Measurements from ENCODE around the gene CGNL1. TPM values are rescaled to one million over a fixed set of nuclear protein-coding genes. Genes with fewer than 3 reads are reported as not detected.

The CGNL1 gene
- total RNA-seq, 2 experiments from 2014 or later = not detected

DNA sequence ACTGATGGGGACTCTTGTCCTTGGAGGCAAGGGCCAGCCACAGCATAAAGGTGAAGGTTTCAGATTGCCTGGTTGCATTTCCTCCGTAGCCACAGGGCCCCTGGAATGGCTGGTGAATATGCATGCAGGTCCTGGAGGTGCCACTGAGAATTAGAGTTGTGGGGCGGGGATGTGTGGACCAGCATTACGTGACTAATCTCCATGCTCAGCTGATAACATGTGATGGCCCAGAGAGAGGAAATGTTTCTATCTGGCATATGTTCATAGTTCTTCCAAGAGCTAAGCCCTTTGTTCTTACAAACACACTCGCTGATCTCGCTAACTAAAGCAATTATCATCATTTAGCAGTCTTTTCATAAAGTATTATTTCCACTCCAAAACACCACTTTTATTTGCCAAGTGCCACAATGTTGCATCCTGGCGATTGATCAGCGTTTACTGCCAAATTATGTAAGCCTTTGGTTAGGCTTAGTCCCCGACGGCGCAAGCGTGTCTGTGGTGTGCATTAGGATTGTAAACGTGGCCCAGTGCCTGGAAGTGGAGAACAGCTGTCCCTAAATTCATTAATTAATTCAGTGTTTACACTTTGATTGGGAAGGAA, 55.9 kb downstream of the CGNL1 start:
- Mint-ChIP-seq H3K27me3 (ENCODE audit: low read depth) (peaks cover 9% of the 10 kb centered on the region), H3K36me3 (ENCODE audit: low read depth) (no peaks in the 10 kb centered on the region), H3K9me3 (ENCODE audit: insufficient read depth) (no peaks in the 10 kb centered on the region), H3K4me3 (no peak overlapping the region), H3K27ac (no peak overlapping the region), H3K4me1 (ENCODE audit: low read depth) (no peaks in the 10 kb centered on the region)
- ChIA-PET CTCF (no interaction called here), POLR2A (no interaction called here)
- ATAC-seq = no peak
- no peak for DNase-seq

- H3K4me1 Mint-ChIP-seq (ENCODE audit: low read depth) = no peaks in the 10 kb centered on the region
- POLR2A ChIA-PET = interaction anchor here (0.6 kb wide), 1 partner anchor 40 kb away, joined by 4 read pairs; no protein-coding TSS in a partner anchor
- no peak overlapping the region for H3K27ac Mint-ChIP-seq
- CTCF ChIA-PET = no interaction called here
- no peak overlapping the region for H3K4me3 Mint-ChIP-seq
- DNase-seq (no peak), ATAC-seq (no peak)
- H3K36me3 Mint-ChIP-seq (ENCODE audit: low read depth) = no peaks in the 10 kb centered on the region
- peaks cover 11% of the 10 kb centered on the region for H3K27me3 Mint-ChIP-seq (ENCODE audit: low read depth)
- no peaks in the 10 kb centered on the region for H3K9me3 Mint-ChIP-seq (ENCODE audit: insufficient read depth)
Observed at GRCh38 chr15:57436166-57436565, 59.9 kb downstream of the CGNL1 start.

DNA sequence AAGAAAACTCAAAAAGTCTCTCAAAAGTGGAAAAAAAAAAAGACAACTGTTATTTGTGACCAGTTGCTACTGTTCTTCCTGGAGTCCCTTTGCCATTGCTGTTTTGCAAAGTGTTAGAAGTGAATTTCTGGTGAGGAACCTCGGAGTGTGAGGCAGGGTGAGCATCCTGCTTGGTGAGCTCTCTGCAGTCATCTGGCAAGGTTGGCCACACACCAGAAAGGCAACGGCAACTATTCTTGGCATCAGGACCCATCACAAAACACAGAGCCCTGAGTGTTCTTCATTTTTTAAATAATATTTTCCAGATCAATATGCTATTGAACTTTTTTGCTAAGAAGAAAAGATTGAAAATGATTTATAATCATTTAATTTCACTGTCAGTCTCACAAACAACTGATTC, 60.7 kb downstream of the CGNL1 start:
- DNase-seq = no peak
- POLR2A ChIA-PET = no interaction called here
- ATAC-seq = no peak
- Mint-ChIP-seq H3K4me1 (ENCODE audit: low read depth) (no peaks in the 10 kb centered on the region), H3K36me3 (ENCODE audit: low read depth) (no peaks in the 10 kb centered on the region), H3K4me3 (no peak overlapping the region), H3K27ac (no peak overlapping the region), H3K9me3 (ENCODE audit: insufficient read depth) (no peaks in the 10 kb centered on the region), H3K27me3 (ENCODE audit: low read depth) (peaks cover 11% of the 10 kb centered on the region)
- CTCF ChIA-PET = no interaction called here

DNA sequence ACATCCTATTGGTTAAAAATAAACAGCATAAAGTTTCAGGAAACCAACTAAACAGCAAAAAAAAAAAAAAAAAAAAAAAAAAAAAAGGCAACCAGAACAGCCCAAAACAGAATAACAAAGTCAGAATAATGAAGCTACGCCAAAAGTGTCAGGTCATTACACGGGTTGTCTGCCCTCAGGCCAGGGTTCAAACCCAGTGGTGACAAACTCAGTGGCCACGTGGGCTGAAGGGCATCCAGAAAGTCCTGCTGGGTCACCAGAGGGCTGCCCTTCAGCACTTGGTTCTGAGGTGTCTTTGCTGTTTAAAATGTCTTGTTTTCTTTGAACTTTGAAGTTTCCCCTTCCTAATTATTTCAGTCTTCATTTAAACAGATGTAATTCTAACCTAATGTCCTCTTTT, 61.3 kb downstream of the CGNL1 start:
- POLR2A ChIA-PET = no interaction called here

GRCh38 chr15:57438166-57438565, 61.9 kb downstream of the CGNL1 start:
- CTCF ChIA-PET = no interaction called here
- ATAC-seq (no peak), DNase-seq (no peak)
- Mint-ChIP-seq H3K36me3 (ENCODE audit: low read depth) (no peaks in the 10 kb centered on the region), H3K4me3 (no peak overlapping the region), H3K27ac (no peak overlapping the region), H3K27me3 (ENCODE audit: low read depth) (peaks cover 15% of the 10 kb centered on the region), H3K4me1 (ENCODE audit: low read depth) (no peaks in the 10 kb centered on the region), H3K9me3 (ENCODE audit: insufficient read depth) (no peaks in the 10 kb centered on the region)
- POLR2A ChIA-PET = no interaction called here

More for the DNA sequence above, 61.3 kb downstream of the CGNL1 start:
- no peaks in the 10 kb centered on the region for H3K9me3 Mint-ChIP-seq (ENCODE audit: insufficient read depth)
- H3K27me3 Mint-ChIP-seq (ENCODE audit: low read depth) = peaks cover 15% of the 10 kb centered on the region
- ATAC-seq = no peak
- DNase-seq = no peak
- no peak overlapping the region for H3K27ac Mint-ChIP-seq
- no peaks in the 10 kb centered on the region for H3K36me3 Mint-ChIP-seq (ENCODE audit: low read depth)
- no peaks in the 10 kb centered on the region for H3K4me1 Mint-ChIP-seq (ENCODE audit: low read depth)
- H3K4me3 Mint-ChIP-seq = no peak overlapping the region
- CTCF ChIA-PET = no interaction called here

DNA sequence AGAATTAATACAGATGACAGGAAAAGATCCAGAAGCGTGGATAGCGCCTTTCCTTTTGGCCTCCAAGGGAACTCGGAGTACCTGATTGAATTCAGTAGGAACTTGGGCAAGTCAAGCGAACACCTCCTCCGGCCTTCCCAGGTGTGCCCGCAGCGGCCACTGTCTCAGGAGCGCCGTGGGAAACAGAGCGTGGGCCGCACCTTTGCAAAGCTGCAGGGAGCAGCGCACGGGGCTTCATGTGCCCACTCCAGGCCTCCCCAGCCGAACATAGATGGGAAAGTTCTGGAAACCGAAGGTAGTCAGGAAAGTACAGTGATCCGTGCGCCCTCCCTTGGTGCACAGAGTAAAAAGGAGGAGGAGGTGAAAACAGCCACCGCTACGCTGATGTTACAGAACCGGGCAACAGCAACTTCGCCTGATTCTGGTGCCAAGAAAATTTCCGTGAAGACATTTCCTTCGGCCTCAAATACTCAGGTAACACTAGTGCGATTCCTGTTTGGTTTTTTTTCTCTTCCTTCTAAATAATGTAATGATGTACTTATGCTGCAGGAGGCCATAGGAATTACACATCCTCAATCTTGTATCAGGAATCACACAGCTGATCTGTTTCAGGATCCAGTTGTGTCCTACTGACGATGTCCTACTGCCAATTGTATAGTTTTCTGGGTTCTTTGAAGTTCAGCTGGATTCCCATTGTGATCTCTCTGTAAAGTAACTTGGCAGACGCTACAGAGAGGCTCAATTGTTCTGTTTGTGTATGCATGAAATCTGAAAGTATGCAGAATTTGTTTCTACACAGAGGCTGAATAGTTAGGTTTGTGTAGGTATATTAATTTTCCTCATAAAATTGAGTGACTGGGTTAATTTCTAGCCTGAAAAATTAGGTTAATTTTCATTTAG, 63.1 kb downstream of the CGNL1 start:
- DNase-seq = no peak
- Mint-ChIP-seq H3K36me3 (ENCODE audit: low read depth) (no peaks in the 10 kb centered on the region), H3K4me1 (ENCODE audit: low read depth) (no peaks in the 10 kb centered on the region), H3K27me3 (ENCODE audit: low read depth) (peaks cover 15% of the 10 kb centered on the region), H3K9me3 (ENCODE audit: insufficient read depth) (no peaks in the 10 kb centered on the region), H3K27ac (no peak overlapping the region), H3K4me3 (no peak overlapping the region)
- no peak for ATAC-seq
- ChIA-PET CTCF (no interaction called here), POLR2A (no interaction called here)

GRCh38 chr15:57440167-57440566, 63.9 kb downstream of the CGNL1 start:
- Mint-ChIP-seq H3K4me1 (ENCODE audit: low read depth) (no peaks in the 10 kb centered on the region), H3K9me3 (ENCODE audit: insufficient read depth) (no peaks in the 10 kb centered on the region), H3K27me3 (ENCODE audit: low read depth) (peaks cover 19% of the 10 kb centered on the region), H3K36me3 (ENCODE audit: low read depth) (no peaks in the 10 kb centered on the region), H3K4me3 (no peak overlapping the region), H3K27ac (no peak overlapping the region)
- ATAC-seq (no peak), DNase-seq (no peak)
- POLR2A ChIA-PET = no interaction called here
- CTCF ChIA-PET = no interaction called here

GRCh38 chr15:57440799-57441198, 64.5 kb downstream of the CGNL1 start:
- Mint-ChIP-seq H3K27me3 (ENCODE audit: low read depth) (peaks cover 19% of the 10 kb centered on the region), H3K4me1 (ENCODE audit: low read depth) (no peaks in the 10 kb centered on the region), H3K9me3 (ENCODE audit: insufficient read depth) (no peaks in the 10 kb centered on the region), H3K27ac (no peak overlapping the region), H3K4me3 (no peak overlapping the region), H3K36me3 (ENCODE audit: low read depth) (no peaks in the 10 kb centered on the region)
- CTCF ChIA-PET = no interaction called here
- ATAC-seq (no peak), DNase-seq (no peak)
- POLR2A ChIA-PET = no interaction called here

GRCh38 chr15:57442335-57442734, 66.0 kb downstream of the CGNL1 start:
- Mint-ChIP-seq H3K27me3 (ENCODE audit: low read depth) (peaks cover 12% of the 10 kb centered on the region), H3K27ac (no peak overlapping the region), H3K9me3 (ENCODE audit: insufficient read depth) (no peaks in the 10 kb centered on the region), H3K4me1 (ENCODE audit: low read depth) (no peaks in the 10 kb centered on the region), H3K4me3 (no peak overlapping the region), H3K36me3 (ENCODE audit: low read depth) (no peaks in the 10 kb centered on the region)
- ChIA-PET POLR2A (no interaction called here), CTCF (no interaction called here)
- DNase-seq = no peak
- no peak for ATAC-seq

GRCh38 chr15:57443486-57443885, 67.2 kb downstream of the CGNL1 start:
- H3K4me1 Mint-ChIP-seq (ENCODE audit: low read depth) = no peaks in the 10 kb centered on the region
- DNase-seq (no peak), ATAC-seq (no peak)
- no peak overlapping the region for H3K27ac Mint-ChIP-seq
- no peaks in the 10 kb centered on the region for H3K9me3 Mint-ChIP-seq (ENCODE audit: insufficient read depth)
- no peaks in the 10 kb centered on the region for H3K36me3 Mint-ChIP-seq (ENCODE audit: low read depth)
- ChIA-PET CTCF (interaction anchor here (1.0 kb wide), 1 partner anchor 117 kb away, joined by 3 read pairs; no protein-coding TSS in a partner anchor), POLR2A (no interaction called here)
- H3K27me3 Mint-ChIP-seq (ENCODE audit: low read depth) = peaks cover 10% of the 10 kb centered on the region
- no peak overlapping the region for H3K4me3 Mint-ChIP-seq

GRCh38 chr15:57444877-57445513, 68.7 kb downstream of the CGNL1 start:
- Mint-ChIP-seq H3K4me3 (no peak overlapping the region), H3K4me1 (ENCODE audit: low read depth) (no peaks in the 10 kb centered on the region), H3K36me3 (ENCODE audit: low read depth) (no peaks in the 10 kb centered on the region), H3K27ac (no peak overlapping the region), H3K27me3 (ENCODE audit: low read depth) (peaks cover 19% of the 10 kb centered on the region), H3K9me3 (ENCODE audit: insufficient read depth) (no peaks in the 10 kb centered on the region)
- no peak for ATAC-seq
- POLR2A ChIA-PET = no interaction called here
- DNase-seq = no peak
- CTCF ChIA-PET = no interaction called here

- ChIA-PET CTCF (no interaction called here), POLR2A (no interaction called here)
- Mint-ChIP-seq H3K27ac (no peak overlapping the region), H3K4me1 (ENCODE audit: low read depth) (no peaks in the 10 kb centered on the region), H3K9me3 (ENCODE audit: insufficient read depth) (no peaks in the 10 kb centered on the region), H3K36me3 (ENCODE audit: low read depth) (no peaks in the 10 kb centered on the region), H3K4me3 (no peak overlapping the region), H3K27me3 (ENCODE audit: low read depth) (peaks cover 19% of the 10 kb centered on the region)
- no peak for DNase-seq
- no peak for ATAC-seq
Observed at GRCh38 chr15:57445872-57446271, 69.6 kb downstream of the CGNL1 start.

Data from activated CD8-positive, alpha-beta T cell treated with anti-CD3 and anti-CD28 coated beads, Interleukin-2, amount 10 ng/mL, durations not matched to agents 7 days and 5 days (primary cell).